AG09309 (cell line): ENCODE data around the gene DVL2.

Source experiments
- DNase-seq: peaks from one replicate; pipeline ENCODE4 v3.0.0-alpha.2; 2010; ENCODE audit warnings: low read depth
- H3K4me3 ChIP-seq: 2 replicates; pipeline ENCODE4 v1.5.1; 2011; ENCODE audit warnings: mild to moderate bottlenecking, low read depth, low read length, moderate library complexity; ENCODE audit not compliant: control insufficient read depth
- TF ChIP-seq, protein P1 (sequence below): IDR thresholded peaks from 2 replicates; pipeline ENCODE4 v1.5.1; 2011; ENCODE audit warnings: mild to moderate bottlenecking, low read depth, low read length, inconsistent platforms; ENCODE audit not compliant: insufficient read depth, control insufficient read depth; ENCODE audit errors: missing control alignments

The DVL2 gene

GRCh38 chr17:7226721-7227710, 7.3 kb downstream of the DVL2 start:
- no peak overlapping the region for H3K4me3 ChIP-seq
- TF ChIP-seq, protein P1, sequence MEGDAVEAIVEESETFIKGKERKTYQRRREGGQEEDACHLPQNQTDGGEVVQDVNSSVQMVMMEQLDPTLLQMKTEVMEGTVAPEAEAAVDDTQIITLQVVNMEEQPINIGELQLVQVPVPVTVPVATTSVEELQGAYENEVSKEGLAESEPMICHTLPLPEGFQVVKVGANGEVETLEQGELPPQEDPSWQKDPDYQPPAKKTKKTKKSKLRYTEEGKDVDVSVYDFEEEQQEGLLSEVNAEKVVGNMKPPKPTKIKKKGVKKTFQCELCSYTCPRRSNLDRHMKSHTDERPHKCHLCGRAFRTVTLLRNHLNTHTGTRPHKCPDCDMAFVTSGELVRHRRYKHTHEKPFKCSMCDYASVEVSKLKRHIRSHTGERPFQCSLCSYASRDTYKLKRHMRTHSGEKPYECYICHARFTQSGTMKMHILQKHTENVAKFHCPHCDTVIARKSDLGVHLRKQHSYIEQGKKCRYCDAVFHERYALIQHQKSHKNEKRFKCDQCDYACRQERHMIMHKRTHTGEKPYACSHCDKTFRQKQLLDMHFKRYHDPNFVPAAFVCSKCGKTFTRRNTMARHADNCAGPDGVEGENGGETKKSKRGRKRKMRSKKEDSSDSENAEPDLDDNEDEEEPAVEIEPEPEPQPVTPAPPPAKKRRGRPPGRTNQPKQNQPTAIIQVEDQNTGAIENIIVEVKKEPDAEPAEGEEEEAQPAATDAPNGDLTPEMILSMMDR = no peak
- DNase-seq = no peak

- TF ChIP-seq, protein P1 = no peak
- no peak for DNase-seq
- H3K4me3 ChIP-seq = no peak overlapping the region
Observed at GRCh38 chr17:7225711-7226331, 8.5 kb downstream of the DVL2 start.

GRCh38 chr17:7224661-7225111, 9.6 kb downstream of the DVL2 start:
- H3K4me3 ChIP-seq = no peak overlapping the region
- TF ChIP-seq, protein P1 = no peak
- DNase-seq = no peak

- no peak for DNase-seq
- TF ChIP-seq, protein P1 = no peak
- no peak overlapping the region for H3K4me3 ChIP-seq
Observed at GRCh38 chr17:7224110-7224509, 10.2 kb downstream of the DVL2 start.

DNA sequence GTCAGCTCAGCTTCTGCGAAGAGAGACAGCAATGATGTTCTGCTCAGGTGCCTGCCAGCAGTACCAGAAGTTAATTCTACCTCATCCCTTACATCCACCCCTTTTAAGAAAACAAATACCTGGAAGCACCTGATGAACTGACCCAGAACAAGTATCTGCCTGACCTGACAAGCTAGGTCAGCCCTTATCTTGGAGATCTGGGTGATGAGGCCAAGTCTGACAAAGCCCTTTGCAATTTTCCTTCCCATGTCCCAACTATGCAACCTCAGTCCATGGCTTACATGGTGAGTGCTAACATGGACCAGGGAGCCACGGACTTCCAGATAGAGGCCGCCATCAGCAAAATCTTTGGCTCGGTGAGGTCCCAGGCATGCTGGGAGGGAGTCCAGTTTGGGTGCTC, 10.9 kb downstream of the DVL2 start:
- TF ChIP-seq, protein P1 = no peak
- DNase-seq = no peak
- H3K4me3 ChIP-seq = no peak overlapping the region

- H3K4me3 ChIP-seq = no peak overlapping the region
- no peak for DNase-seq
- TF ChIP-seq, protein P1 = no peak
Observed at GRCh38 chr17:7222972-7223292, 11.4 kb downstream of the DVL2 start.
